ENCODE results near the gene DCLK2. TPM values are rescaled to one million over a fixed set of nuclear protein-coding genes. Genes with fewer than 3 reads are reported as not detected.

Gene DCLK2
- polyA plus RNA-seq, 6 donors from 2014 or later, result 0.34 to 9.1 (median 2.0) TPM

DNA sequence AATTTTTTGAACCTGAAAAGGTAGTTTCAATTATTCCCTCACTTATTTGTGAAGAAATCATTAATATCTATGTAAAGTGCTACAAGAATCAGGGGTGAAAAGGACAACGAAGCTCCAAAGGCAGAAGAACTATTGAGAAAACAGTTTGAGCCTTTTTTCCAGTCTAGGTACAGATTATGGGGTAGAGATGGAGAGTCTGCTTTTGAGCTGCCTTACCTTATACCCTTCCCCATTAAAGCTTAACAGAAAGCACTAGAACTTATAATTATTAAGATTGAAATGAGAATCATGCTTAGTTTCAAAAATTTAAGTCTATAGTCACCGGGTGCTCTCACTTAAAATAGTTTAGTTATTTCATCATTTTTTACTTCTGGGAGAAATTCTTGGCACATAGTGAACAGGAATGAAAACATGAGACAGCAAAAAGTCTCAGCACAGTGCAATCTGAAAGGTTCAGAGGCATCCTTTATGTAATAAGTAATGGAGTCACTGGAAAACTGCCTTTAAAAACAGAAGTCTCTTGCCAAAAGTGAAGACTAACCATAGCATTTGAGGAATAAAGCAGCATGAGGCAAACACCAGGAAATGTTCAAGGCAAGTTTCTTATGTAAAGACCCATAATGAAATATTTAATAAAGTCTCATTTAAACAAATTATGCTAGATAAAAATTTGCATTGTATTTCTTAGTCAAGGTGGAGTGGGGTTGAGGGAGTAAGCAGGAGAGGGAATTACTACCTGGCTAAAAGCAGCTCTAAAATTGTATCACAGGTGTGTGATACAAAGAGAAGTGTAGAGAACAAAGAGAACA is 5.1 kb upstream of the DCLK2 start:
- H3K4me1 Mint-ChIP-seq, result peaks cover 0 to 2% (median 0%) of the 10 kb centered on the region in 3 donors
- no peaks in the 10 kb centered on the region for H3K9me3 Mint-ChIP-seq
- no peak for ATAC-seq (ENCODE audit: low read depth in 2 of 2)
- no peak for DNase-seq
- no peak overlapping the region for H3K27ac Mint-ChIP-seq
- H3K27me3 Mint-ChIP-seq, result peaks cover 13 to 29% (median 15%) of the 10 kb centered on the region in 3 donors
- no peaks in the 10 kb centered on the region for H3K36me3 Mint-ChIP-seq
- H3K4me3 Mint-ChIP-seq, result no peak overlapping the region

DNA sequence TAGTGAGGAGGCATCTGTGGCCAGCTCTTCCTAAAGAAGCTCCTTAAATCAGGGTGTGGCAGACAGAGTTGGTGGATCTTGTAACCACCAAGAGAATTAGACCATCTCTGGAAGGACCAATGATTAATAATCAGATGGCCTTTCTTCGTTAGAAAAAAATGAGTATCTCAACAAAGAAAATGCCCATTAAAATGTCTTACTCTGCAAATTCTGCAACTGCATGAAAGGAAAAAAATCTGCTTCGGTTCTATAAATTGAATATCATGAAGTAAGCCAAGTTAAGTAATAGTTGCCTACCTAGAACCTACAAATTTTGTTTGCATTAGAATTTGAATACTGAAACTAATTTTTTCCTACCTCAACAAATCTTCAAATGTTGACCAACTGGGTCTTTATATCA is 4.2 kb upstream of the DCLK2 start:
- H3K36me3 Mint-ChIP-seq, result no peaks in the 10 kb centered on the region
- peak overlapping the region in 1 of 8 donors; percentile 7 for H3K4me3 Mint-ChIP-seq
- no peaks in the 10 kb centered on the region for H3K9me3 Mint-ChIP-seq
- no peak overlapping the region for H3K27ac Mint-ChIP-seq
- ATAC-seq (ENCODE audit: low read depth in 2 of 2) (no peak), DNase-seq (no peak)
- H3K4me1 Mint-ChIP-seq, result peaks cover 0 to 2% (median under 1%) of the 10 kb centered on the region in 3 donors
- H3K27me3 Mint-ChIP-seq, result peaks cover 13 to 23% (median 15%) of the 10 kb centered on the region in 3 donors

DNA sequence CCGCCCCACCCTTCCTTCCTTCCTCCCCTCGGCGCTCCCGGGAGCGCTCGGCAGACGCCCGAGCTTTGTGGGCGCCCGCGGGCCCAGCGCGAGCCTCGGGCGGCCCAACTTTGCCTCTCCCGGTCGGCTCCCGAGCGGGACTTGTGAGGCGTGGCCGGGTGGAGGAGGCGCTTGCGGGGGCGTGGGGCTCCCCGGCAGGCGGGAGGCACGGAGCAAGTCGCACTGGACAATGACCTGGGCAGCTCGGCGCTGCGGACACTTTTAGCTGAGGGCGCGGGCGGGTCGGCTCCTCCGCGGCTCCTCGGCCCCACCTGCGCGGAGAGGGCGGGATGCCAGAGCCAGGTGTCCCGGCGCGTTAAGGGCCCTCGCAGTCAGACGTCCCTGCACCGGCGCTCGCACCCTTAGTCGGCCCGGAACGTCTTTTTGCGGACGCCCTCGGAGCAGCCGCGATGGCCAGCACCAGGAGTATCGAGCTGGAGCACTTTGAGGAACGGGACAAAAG is 385 bp downstream of the DCLK2 start:
- DNase-seq (peak; percentile 21), ATAC-seq (ENCODE audit: low read depth in 2 of 2) (peak; percentile 40 to 47)
- peak overlapping the region in 2 of 6 donors; percentile 71 to 75 for H3K27ac Mint-ChIP-seq
- H3K9me3 Mint-ChIP-seq, result no peaks in the 10 kb centered on the region
- H3K4me1 Mint-ChIP-seq, result peaks cover 14 to 19% (median 14%) of the 10 kb centered on the region in 3 donors
- H3K27me3 Mint-ChIP-seq, result peaks cover 13 to 31% (median 15%) of the 10 kb centered on the region in 3 donors
- H3K36me3 Mint-ChIP-seq, result no peaks in the 10 kb centered on the region
- H3K4me3 Mint-ChIP-seq, result peak overlapping the region; percentile 86 to 99 (median 92)

DNA sequence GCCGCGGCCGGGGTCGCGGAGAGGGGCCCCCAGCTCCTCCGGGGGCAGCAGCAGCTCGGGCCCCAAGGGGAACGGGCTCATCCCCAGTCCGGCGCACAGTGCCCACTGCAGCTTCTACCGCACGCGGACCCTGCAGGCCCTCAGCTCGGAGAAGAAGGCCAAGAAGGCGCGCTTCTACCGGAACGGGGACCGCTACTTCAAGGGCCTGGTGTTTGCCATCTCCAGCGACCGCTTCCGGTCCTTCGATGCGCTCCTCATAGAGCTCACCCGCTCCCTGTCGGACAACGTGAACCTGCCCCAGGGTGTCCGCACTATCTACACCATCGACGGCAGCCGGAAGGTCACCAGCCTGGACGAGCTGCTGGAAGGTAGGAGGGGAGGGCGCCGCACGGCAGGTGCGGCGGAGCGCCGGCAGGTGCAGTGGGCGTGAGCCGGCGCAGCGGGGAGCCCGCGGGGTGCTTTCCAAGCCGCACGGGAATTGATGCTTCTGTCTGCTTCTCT is 886 bp downstream of the DCLK2 start:
- peaks cover 13 to 31% (median 15%) of the 10 kb centered on the region in 3 donors for H3K27me3 Mint-ChIP-seq
- H3K4me1 Mint-ChIP-seq, result peaks cover 14 to 19% (median 14%) of the 10 kb centered on the region in 3 donors
- peak overlapping the region; percentile 86 to 99 (median 92) for H3K4me3 Mint-ChIP-seq
- no peaks in the 10 kb centered on the region for H3K36me3 Mint-ChIP-seq
- no peaks in the 10 kb centered on the region for H3K9me3 Mint-ChIP-seq
- DNase-seq, result peak; percentile 66
- ATAC-seq (ENCODE audit: low read depth in 2 of 2), result peak; percentile 89 to 90
- H3K27ac Mint-ChIP-seq, result peak overlapping the region; percentile 24 to 94 (median 76)

DNA sequence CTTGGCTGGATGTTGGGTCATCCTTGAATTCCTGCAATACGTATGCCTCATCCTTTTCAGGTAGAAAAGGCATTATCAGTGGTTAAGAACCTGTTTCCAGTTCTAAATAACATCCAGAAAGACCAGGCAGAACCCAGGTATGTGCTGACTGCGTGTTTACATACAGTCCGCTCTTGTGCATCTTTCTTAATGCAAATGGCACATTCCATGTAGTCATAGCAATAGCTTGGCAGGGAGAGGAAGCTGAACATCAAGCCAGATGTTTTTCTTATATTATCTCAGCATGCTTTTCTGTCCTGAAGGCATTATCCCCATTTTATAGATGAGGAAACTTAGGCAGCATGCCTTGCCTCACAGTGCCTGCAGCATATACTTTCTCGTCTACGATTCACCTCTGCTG is 2.1 kb downstream of the DCLK2 start:
- no peaks in the 10 kb centered on the region for H3K9me3 Mint-ChIP-seq
- DNase-seq (no peak), ATAC-seq (ENCODE audit: low read depth in 2 of 2) (no peak)
- H3K36me3 Mint-ChIP-seq, result no peaks in the 10 kb centered on the region
- H3K27ac Mint-ChIP-seq, result peak overlapping the region in 1 of 6 donors; percentile 0
- peaks cover 13 to 24% (median 15%) of the 10 kb centered on the region in 3 donors for H3K27me3 Mint-ChIP-seq
- H3K4me1 Mint-ChIP-seq, result peaks cover 14 to 19% (median 14%) of the 10 kb centered on the region in 3 donors
- peak overlapping the region in 2 of 8 donors; percentile 94 to 99 for H3K4me3 Mint-ChIP-seq

DNA sequence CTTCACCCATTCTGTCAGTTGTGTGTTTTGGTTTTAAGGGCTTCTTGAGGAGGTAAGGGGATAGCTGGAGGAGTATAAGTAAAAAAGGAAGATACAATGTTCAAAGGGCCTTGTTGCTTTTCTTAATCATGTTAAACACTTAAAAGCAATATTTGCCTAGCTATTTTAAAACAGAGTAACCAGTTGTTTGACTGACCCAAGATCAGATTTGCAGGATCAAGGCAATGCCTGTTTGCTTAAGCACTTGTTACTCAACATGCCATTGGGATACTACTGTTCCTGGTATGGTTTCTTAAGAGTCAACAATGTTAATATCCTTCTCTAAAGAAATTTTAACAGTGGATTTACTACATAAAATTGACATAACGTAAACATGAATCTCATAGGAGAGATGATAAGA is 2.6 kb downstream of the DCLK2 start:
- no peak for DNase-seq
- H3K4me3 Mint-ChIP-seq, result peak overlapping the region in 3 of 8 donors; percentile 3 to 99 (median 4)
- H3K27me3 Mint-ChIP-seq, result peaks cover 9 to 18% (median 10%) of the 10 kb centered on the region in 3 donors
- ATAC-seq (ENCODE audit: low read depth in 2 of 2), result no peak
- H3K27ac Mint-ChIP-seq, result peak overlapping the region in 1 of 6 donors; percentile 0
- H3K4me1 Mint-ChIP-seq, result peaks cover 14 to 19% (median 14%) of the 10 kb centered on the region in 3 donors
- no peaks in the 10 kb centered on the region for H3K36me3 Mint-ChIP-seq
- H3K9me3 Mint-ChIP-seq, result no peaks in the 10 kb centered on the region

DNA sequence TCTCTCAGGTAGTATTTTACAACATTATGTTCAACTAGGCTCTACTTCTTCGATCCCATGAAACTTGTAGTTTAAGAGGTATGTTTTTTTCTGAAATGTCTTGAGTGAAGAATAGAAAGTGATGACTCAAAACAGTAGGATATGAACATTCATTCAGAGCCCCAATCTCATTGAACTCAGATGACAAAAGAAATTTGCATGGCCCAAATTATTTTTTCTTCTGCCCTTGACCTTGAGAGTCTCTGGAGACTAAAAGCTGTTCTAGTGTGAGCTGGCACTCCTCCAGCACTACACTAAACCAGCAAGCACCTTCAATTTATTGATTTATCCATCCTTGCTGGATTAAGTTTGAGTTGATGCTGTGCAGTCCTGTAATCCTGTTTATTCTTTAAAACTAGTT is 4.0 kb downstream of the DCLK2 start:
- H3K36me3 Mint-ChIP-seq, result no peaks in the 10 kb centered on the region
- peaks cover 0 to 8% (median 2%) of the 10 kb centered on the region in 3 donors for H3K27me3 Mint-ChIP-seq
- DNase-seq (no peak), ATAC-seq (ENCODE audit: low read depth in 2 of 2) (no peak)
- H3K27ac Mint-ChIP-seq, result no peak overlapping the region
- H3K4me3 Mint-ChIP-seq, result peak overlapping the region in 2 of 8 donors; percentile 36 to 53
- no peaks in the 10 kb centered on the region for H3K9me3 Mint-ChIP-seq
- peaks cover 14 to 19% (median 14%) of the 10 kb centered on the region in 3 donors for H3K4me1 Mint-ChIP-seq

DNA sequence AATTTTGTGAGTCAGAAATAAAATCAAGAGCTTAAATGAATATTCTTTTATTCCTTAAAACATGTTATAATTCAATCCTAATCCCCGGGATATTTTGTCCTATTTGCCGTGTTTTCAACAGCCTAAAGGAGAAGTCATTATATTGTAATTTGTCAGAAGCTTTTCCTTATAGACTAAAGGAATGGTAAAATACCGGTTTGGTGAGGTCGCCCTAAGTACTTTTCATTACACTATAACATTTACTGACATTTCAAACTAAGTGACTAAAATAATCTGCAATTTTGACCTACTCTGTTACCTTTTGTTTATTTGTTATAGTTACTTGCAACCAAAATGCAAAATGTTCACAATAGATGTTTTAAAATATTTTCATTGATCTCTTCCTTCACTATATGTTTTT is 8.8 kb downstream of the DCLK2 start:
- Mint-ChIP-seq H3K27me3 (no peaks in the 10 kb centered on the region), H3K27ac (peak overlapping the region in 1 of 6 donors; percentile 6), H3K9me3 (no peaks in the 10 kb centered on the region), H3K4me3 (no peak overlapping the region), H3K36me3 (no peaks in the 10 kb centered on the region), H3K4me1 (peaks cover 5 to 10% (median 6%) of the 10 kb centered on the region in 3 donors)
- no peak for ATAC-seq (ENCODE audit: low read depth in 2 of 2)
- no peak for DNase-seq

DNA sequence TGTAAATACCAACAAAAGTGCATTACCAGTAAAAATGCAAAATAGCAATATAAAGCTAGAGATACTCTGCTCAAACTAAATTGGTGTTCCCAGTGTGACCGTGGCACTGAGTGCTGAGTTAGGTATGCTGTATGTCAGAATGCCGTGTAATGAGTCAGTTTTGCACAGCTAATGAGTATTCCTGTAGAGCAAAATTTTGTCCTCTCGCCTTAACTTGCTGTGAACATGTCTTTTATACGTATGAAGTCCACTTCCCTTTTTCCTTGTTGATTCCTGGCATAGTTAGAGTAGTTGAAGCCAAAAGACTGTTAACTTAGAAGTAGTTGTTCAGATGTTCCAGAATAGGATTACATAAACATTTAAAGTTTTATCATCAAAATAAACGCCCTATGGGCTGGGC is 11.5 kb downstream of the DCLK2 start:
- no peaks in the 10 kb centered on the region for H3K36me3 Mint-ChIP-seq
- DNase-seq (no peak), ATAC-seq (ENCODE audit: low read depth in 2 of 2) (no peak)
- H3K4me1 Mint-ChIP-seq, result peaks cover 0 to 4% (median 0%) of the 10 kb centered on the region in 3 donors
- no peaks in the 10 kb centered on the region for H3K27me3 Mint-ChIP-seq
- no peak overlapping the region for H3K27ac Mint-ChIP-seq
- no peaks in the 10 kb centered on the region for H3K9me3 Mint-ChIP-seq
- no peak overlapping the region for H3K4me3 Mint-ChIP-seq

DNA sequence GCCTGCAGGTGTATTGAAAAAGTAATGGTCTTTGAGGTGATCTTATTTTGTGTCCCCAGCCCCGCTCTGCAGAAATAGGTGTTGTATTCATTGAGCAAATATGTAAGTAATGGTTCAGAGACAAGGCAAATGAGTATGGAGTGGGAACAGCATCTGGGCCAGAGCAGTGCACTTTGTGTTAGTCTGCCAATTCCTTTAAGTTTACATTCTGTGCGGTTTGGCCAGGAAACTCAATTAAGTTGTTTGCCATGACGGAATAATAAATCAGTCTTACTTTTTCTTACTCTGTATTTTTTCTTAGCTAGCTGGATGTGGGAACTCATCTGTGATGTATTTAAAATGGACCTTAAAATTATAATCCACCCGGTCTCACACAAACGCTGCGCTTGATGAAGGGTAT is 12.6 kb downstream of the DCLK2 start:
- Mint-ChIP-seq H3K27ac (no peak overlapping the region), H3K9me3 (no peaks in the 10 kb centered on the region)

DNA sequence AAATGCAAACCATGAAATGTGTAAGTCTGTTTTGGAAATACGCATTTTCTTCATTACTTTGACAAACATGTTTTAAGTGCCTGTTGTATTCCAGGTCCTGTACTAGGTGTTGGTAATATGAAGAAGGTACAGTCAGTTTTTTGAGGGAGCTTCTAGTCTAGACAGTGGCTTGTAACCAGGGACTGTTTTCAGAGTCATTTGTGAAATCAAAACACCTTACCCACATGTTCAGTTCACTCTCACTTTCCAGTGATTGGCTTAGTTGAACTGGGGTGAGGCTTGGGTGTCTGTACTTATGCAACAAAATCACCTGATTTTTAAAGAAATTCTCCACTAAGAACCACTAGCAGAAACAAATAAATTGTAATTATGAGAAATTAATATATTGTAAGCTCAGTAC is 16.4 kb downstream of the DCLK2 start:
- Mint-ChIP-seq H3K27me3 (no peaks in the 10 kb centered on the region), H3K4me1 (peaks cover 0 to 2% (median 0%) of the 10 kb centered on the region in 3 donors), H3K9me3 (no peaks in the 10 kb centered on the region), H3K4me3 (no peak overlapping the region), H3K36me3 (no peaks in the 10 kb centered on the region), H3K27ac (no peak overlapping the region)
- DNase-seq (no peak), ATAC-seq (ENCODE audit: low read depth in 2 of 2) (no peak)

More for the DNA sequence above, 12.6 kb downstream of the DCLK2 start:
- Mint-ChIP-seq H3K36me3 (no peaks in the 10 kb centered on the region), H3K4me3 (no peak overlapping the region), H3K27me3 (no peaks in the 10 kb centered on the region), H3K4me1 (peaks cover 0 to 4% (median 0%) of the 10 kb centered on the region in 3 donors)
- ATAC-seq (ENCODE audit: low read depth in 2 of 2) (no peak), DNase-seq (no peak)

DNA sequence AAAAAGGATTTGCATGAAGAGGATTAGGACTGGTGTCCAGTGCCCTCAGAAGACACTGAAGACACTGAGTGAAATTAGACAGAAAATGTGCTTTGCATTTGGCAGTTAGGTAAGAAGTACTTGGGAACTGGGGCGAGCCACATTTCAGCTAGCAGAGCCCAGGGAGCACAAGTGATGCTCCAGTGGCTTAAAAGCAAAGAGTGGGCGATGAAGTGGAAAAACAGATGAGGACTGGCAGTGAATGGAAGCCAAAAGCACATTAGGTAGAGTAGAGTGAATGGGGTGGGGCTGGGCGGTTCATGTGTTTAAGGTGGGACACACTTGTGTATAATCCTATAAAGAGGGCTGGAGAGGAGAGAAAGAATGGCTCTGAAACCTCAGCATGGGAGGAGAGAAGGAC is 18.4 kb downstream of the DCLK2 start:
- H3K27me3 Mint-ChIP-seq, result no peaks in the 10 kb centered on the region
- H3K36me3 Mint-ChIP-seq, result no peaks in the 10 kb centered on the region
- ATAC-seq (ENCODE audit: low read depth in 2 of 2), result no peak
- H3K4me1 Mint-ChIP-seq, result peaks cover 0 to 2% (median 0%) of the 10 kb centered on the region in 3 donors
- H3K4me3 Mint-ChIP-seq, result no peak overlapping the region
- no peak overlapping the region for H3K27ac Mint-ChIP-seq
- DNase-seq, result no peak
- no peaks in the 10 kb centered on the region for H3K9me3 Mint-ChIP-seq

DNA sequence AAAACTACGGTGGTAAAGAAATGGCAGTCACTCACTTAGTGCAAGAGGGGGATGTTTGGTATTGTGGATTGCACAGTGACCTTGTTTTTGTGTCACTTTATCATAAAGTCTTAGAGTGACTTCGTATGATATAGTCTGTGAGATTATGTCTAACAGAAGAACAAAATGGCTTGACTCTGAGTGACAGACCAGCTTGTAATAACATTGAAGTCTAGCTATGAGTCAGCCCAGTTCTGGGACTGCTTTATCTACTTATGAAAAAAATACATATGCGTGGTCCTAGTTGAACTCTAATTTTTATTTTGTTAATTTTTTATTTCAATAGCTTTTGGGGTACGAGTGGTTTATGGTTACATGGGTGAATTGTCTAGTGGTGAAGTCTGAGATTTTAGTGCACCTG is 20.0 kb downstream of the DCLK2 start:
- Mint-ChIP-seq H3K9me3 (no peaks in the 10 kb centered on the region), H3K27ac (no peak overlapping the region), H3K36me3 (no peaks in the 10 kb centered on the region), H3K4me1 (peaks cover 0 to 2% (median 0%) of the 10 kb centered on the region in 3 donors), H3K4me3 (no peak overlapping the region), H3K27me3 (no peaks in the 10 kb centered on the region)
- DNase-seq (no peak), ATAC-seq (ENCODE audit: low read depth in 2 of 2) (no peak)
